HAP-1 (cell line): ENCODE results near the gene FRYL.
"Not testable (repeated sequence)": the region's sequence is repeated elsewhere in the genome, so short reads cannot be mapped to it uniquely, and the experiment has no call there.

Experiments
- DNase-seq, 2 experiments: peaks; one replicate each; pipeline ENCODE4 v3.0.0-alpha.2; 2016 to 2020; ENCODE audit warnings: low spot score in 2 of 2
- H3K27me3 ChIP-seq: fragments of 250-450 bp; sonication (Bioruptor Pico); 2 replicates; pipeline ENCODE4 v1.5.1; 2020; ENCODE audit warnings: low read depth, mild to moderate bottlenecking, moderate library complexity
- H3K36me3 ChIP-seq: fragments of 250-450 bp; sonication (Bioruptor Pico); replicated peaks from 2 replicates; pipeline ENCODE4 v1.5.1; 2020; ENCODE audit warnings: mild to moderate bottlenecking
- H3K4me1 ChIP-seq: fragments of 250-450 bp; sonication (Bioruptor Pico); 2 replicates; pipeline ENCODE4 v1.5.1; 2020; ENCODE audit warnings: mild to moderate bottlenecking
- H3K4me3 ChIP-seq: fragments of 250-450 bp; sonication (Bioruptor Pico); 2 replicates; pipeline ENCODE4 v1.5.1; 2020; ENCODE audit warnings: mild to moderate bottlenecking, moderate library complexity
- H3K9me3 ChIP-seq: fragments of 250-450 bp; sonication (Bioruptor Pico); 2 replicates; pipeline ENCODE4 v1.5.1; 2020; ENCODE audit warnings: mild to moderate bottlenecking, moderate library complexity
- in situ Hi-C: fragments of 300-500 bp; cut with MboI; formaldehyde crosslinking; loops from 3 replicates; pipeline ENCODE4 v1.14.3; 2020; ENCODE audit warnings: low sequenced_read_pairs, inconsistent platforms, mixed read lengths

FRYL gene

DNA sequence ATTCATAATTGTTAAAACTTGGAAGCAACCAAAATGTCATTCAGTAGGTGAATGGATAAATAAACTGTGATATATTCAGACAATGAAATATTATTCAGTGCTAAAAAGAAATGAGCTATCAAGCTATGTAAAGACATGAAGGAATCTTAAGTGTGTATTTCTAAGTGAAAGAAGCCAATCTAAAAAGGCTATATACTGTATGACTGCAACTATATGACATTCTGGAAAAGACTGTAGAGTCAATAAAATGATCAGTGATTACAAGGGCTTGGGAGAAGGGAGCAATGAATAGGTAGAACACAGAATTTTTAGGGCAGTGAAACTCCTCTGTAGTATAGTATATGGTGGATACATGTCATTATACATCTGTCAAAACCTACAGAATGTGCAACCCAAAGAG, 139.9 kb downstream of the FRYL start:
- no peak for DNase-seq
- Histone ChIP-seq H3K4me1 (peaks cover 31% of the 10 kb centered on the region), H3K27me3 (no peaks in the 10 kb centered on the region), H3K4me3 (no peak overlapping the region), H3K36me3 (no peaks in the 10 kb centered on the region), H3K9me3 (no peaks in the 10 kb centered on the region)
- in situ Hi-C loops: no loop called here

DNA sequence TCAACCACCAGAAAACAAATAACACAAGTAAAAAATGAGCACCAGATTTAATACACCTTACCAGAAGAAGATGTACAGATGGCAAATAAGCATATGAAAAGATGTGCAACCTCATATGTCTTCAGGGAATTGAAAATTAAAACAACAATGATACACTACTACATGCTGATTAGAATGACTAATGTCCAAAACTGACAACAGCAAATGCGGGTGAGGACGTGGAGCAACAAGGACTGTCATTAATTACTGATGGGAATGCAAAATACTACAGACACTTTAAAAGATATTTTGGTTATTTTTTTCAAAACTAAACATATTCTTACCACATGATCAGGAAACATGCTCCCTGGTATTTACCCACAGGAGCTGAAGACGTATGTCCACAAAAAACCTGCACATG, 140.3 kb downstream of the FRYL start:
- H3K4me1 ChIP-seq: peaks cover 33% of the 10 kb centered on the region
- DNase-seq: no peak

DNA sequence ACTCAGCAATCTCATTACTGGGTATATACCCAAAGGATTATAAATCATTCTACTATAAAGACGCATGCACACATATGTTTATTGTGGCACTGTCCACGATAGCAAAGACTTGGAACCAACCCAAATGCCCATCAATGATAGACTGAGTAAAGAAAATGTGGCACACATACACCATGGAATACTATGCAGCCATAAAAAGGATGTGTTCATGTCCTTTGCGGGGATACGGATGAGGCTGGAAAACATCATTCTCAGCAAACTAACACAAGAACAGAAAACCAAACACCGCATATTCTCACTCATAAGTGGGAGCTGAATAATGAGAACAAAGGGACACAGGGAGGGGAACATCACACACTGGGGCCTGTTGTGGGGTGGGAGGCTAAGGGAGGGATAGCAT, 141.5 kb downstream of the FRYL start:
- peaks cover 43% of the 10 kb centered on the region for H3K4me1 ChIP-seq
- H3K27me3 ChIP-seq, H3K4me3 ChIP-seq, DNase-seq, H3K36me3 ChIP-seq, in situ Hi-C loops, H3K9me3 ChIP-seq: not testable (repeated sequence)

More for the DNA sequence above, 140.3 kb downstream of the FRYL start:
- H3K9me3 ChIP-seq: no peaks in the 10 kb centered on the region
- in situ Hi-C loops: no loop called here
- no peaks in the 10 kb centered on the region for H3K27me3 ChIP-seq
- H3K4me3 ChIP-seq: no peak overlapping the region
- no peaks in the 10 kb centered on the region for H3K36me3 ChIP-seq

DNA sequence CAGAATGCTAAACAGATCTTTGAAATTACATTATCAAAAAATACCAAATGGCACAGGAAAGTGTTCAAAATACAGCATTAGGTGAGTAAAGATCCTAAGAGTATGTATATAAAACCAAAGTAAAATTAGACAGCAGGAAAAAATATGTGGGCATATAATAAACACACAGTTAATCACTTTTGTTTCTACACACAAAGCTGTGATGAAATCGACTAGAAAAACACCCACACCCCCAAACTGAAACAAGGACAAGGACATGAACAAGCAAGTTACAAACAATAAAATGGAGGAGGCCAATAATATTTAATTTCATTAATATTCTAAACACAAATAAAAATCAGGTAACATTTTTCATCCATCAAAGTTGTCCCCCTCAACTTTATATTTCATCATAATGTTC, 143.2 kb downstream of the FRYL start:
- no peaks in the 10 kb centered on the region for H3K36me3 ChIP-seq
- peaks cover 44% of the 10 kb centered on the region for H3K4me1 ChIP-seq
- no peak overlapping the region for H3K4me3 ChIP-seq
- H3K9me3 ChIP-seq: no peaks in the 10 kb centered on the region
- in situ Hi-C loops: no loop called here
- H3K27me3 ChIP-seq: no peaks in the 10 kb centered on the region
- no peak for DNase-seq

DNA sequence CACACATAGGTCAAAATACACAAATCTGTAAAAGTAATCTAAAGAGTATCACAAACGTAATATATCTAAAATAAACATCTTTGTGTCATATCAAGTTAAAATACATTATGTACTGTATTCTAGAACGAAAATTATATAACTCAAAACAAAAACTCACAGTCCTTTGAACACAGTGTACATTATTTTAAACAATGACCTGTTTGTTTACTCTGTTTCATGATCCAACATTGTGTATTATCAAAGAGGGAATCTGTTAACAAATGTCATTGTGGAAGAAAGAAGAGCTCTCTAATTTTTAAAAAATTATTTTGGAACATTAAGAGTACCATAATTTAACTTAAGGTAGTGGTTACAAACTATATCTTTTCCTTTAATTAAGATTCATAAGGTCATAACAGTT, 144.1 kb downstream of the FRYL start:
- Histone ChIP-seq H3K9me3 (no peaks in the 10 kb centered on the region), H3K4me3 (no peak overlapping the region), H3K27me3 (no peaks in the 10 kb centered on the region), H3K36me3 (no peaks in the 10 kb centered on the region), H3K4me1 (peaks cover 34% of the 10 kb centered on the region)
- DNase-seq: no peak
- in situ Hi-C loops: no loop called here

DNA sequence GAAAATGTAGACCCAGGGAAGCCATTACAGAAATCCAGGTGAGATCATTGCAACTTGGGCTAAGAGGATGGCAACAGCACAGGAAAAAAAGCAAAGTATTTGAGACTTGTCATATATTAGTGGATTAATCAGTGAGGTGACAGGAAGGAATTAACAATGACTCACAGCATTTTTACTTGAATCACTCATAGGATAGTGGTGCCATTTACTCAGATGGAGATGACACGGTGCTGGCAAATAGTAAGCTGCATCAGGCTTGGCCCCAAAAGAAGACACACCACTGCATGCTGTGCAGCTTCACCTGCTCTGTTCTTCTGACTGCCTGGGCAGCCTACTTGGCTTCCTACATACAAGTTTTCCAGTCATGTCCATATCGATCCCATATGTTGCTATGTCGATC, 144.8 kb downstream of the FRYL start:
- in situ Hi-C loops: no loop called here
- DNase-seq: no peak
- Histone ChIP-seq H3K9me3 (no peaks in the 10 kb centered on the region), H3K4me1 (peaks cover 28% of the 10 kb centered on the region), H3K27me3 (no peaks in the 10 kb centered on the region), H3K36me3 (no peaks in the 10 kb centered on the region), H3K4me3 (no peak overlapping the region)

DNA sequence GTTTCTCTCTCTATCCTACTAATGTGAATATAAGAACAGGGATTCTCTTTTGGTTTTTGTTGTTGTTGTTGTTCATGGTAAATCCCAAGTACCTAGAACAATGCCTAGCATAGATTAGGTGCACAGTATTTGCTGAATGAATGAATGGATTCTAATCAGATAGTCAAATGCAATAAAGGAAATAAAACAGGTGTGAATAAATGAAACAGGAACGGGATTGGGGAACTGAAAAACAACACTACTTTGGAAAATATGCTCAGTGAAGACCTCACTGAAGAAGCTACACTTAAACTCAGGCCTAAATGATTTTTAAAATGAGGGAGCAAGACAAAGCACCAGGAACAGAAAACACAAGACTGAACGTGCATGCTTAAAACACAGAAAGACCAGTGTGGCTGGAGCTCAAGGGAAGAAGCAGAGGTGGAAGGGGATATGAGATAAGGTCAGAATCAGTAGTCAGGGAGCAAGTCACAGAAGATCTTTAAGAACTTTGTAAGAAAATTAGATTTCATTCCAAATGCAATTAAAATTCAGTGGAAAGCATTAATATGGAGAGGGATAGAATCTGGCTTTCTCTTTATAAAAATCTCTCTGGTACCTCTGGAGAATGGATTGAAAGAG, 145.3 kb downstream of the FRYL start:
- Histone ChIP-seq H3K4me3 (no peak overlapping the region), H3K36me3 (no peaks in the 10 kb centered on the region), H3K4me1 (peaks cover 22% of the 10 kb centered on the region), H3K27me3 (no peaks in the 10 kb centered on the region), H3K9me3 (no peaks in the 10 kb centered on the region)
- DNase-seq: no peak
- in situ Hi-C loops: no loop called here

DNA sequence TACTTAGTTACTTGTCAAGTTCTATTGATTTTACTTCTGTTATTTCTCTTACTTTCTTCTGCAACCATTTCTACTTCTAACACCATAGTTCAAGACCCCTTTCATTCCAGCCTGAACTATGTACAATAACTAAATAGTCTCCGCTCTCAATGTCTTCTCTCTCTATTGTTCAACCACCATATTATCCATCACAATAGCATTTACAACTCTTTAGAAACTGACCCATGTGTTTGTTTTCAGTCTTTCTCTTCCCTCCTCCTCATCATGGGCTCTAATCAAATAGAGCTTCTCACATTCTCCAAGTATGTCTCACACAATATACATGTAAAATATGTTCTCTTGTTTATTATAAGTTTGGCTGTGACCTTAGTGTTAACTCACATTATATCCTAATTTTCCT, 146.4 kb downstream of the FRYL start:
- H3K36me3 ChIP-seq: no peaks in the 10 kb centered on the region
- H3K9me3 ChIP-seq: no peaks in the 10 kb centered on the region
- H3K4me1 ChIP-seq: peaks cover 19% of the 10 kb centered on the region
- in situ Hi-C loops: no loop called here
- DNase-seq: peak in 1 of 2 experiments; percentile 95
- H3K4me3 ChIP-seq: no peak overlapping the region
- no peaks in the 10 kb centered on the region for H3K27me3 ChIP-seq

DNA sequence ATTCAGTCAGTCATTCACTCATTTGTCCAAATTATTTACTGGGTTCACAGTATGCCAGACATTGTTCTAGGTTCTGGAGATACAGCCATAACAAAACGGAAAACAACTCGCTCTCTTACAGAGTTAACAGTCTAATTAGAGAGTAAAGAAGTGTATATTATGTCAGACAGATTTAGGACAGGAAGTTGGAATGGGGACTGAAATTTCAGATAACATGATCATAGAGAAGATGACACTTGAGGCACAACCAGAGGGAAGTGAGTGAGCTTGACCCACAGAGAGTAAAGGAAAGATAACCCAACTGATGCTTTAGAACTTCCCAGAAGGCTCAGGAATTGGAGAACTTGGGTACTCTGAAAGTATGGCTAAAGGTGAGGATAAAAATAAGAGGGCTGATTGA, 150.6 kb downstream of the FRYL start:
- Histone ChIP-seq H3K4me3 (no peak overlapping the region), H3K27me3 (no peaks in the 10 kb centered on the region), H3K36me3 (no peaks in the 10 kb centered on the region), H3K9me3 (no peaks in the 10 kb centered on the region), H3K4me1 (peaks cover 16% of the 10 kb centered on the region)
- no peak for DNase-seq
- in situ Hi-C loops: no loop called here

DNA sequence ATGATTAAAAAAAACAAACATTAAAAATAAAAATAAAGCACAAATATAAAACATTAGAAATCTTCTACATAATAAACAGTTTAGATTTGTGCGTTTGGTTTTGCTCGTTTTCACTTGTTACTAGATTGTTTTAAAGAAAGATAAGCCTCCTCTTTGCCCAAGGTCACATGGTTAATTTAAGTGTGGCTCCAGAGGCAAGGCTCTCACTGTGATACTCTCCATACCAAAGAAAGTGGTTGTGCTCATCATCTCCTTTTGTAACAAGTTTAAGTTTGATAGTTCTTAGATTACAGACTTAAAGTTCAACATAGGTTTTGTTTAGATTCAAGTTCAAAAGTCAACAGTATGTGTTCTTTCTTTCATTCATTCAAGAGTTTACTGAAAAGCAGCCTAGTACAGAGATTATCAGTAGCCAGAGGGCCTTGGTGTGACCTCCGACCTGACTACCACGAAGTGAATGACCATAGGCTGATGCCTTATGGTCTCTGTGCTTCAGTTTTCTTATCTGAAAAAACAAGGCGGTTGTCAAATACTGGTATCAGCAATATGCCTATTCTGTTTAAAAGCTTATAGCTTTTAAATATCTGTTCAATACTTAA, 156.8 kb downstream of the FRYL start:
- Histone ChIP-seq H3K9me3 (no peaks in the 10 kb centered on the region), H3K27me3 (no peaks in the 10 kb centered on the region), H3K4me1 (no peaks in the 10 kb centered on the region), H3K36me3 (0 out of 2 replicates have a peak, but pooled peaks cover 2% of the 10 kb centered on the region), H3K4me3 (no peak overlapping the region)
- no peak for DNase-seq
- in situ Hi-C loops: no loop called here

DNA sequence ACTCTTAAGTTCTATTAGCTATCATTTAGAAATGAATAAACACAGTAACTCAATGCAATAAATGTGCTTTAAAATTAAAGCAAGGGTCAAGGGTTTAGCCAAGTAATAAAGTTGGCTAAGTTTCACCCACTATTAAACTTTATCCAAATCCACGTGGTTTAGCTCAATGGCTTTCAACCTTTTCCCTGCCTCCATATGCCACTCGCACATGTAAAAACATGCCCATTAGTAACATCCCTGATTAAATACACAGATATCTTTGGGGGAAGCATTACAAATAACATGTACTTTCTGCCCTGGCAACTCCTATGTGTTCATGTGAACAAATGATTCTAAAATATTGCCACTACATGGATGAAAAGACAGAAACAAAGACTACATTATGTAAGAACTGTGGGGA, 159.2 kb downstream of the FRYL start:
- no peaks in the 10 kb centered on the region for H3K4me1 ChIP-seq
- in situ Hi-C loops: no loop called here
- 0 out of 2 replicates have a peak, but pooled peaks cover 2% of the 10 kb centered on the region for H3K36me3 ChIP-seq
- no peaks in the 10 kb centered on the region for H3K9me3 ChIP-seq
- no peak overlapping the region for H3K4me3 ChIP-seq
- no peak for DNase-seq
- H3K27me3 ChIP-seq: no peaks in the 10 kb centered on the region

DNA sequence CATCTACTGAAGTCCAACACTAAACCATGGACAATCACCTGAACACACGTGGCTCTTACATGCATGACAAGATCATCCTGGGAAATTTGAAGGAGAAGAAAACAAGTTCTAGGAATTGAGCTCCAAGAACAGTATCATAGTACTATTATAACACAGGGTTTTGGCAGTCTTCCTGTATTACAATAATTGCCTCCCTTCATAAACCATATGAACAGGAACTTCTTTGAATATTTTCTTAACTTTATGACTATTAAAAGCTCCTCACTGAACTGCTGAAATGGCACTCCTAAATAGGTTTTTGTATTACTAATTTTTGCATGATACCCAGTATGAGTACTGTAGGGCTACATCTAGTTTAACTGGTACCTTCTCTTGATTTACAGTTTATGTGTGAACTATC, 160.0 kb downstream of the FRYL start:
- H3K4me3 ChIP-seq: no peak overlapping the region
- H3K27me3 ChIP-seq: no peaks in the 10 kb centered on the region
- no peaks in the 10 kb centered on the region for H3K9me3 ChIP-seq
- 0 out of 2 replicates have a peak, but pooled peaks cover 2% of the 10 kb centered on the region for H3K36me3 ChIP-seq
- no peak for DNase-seq
- in situ Hi-C loops: no loop called here
- no peaks in the 10 kb centered on the region for H3K4me1 ChIP-seq

DNA sequence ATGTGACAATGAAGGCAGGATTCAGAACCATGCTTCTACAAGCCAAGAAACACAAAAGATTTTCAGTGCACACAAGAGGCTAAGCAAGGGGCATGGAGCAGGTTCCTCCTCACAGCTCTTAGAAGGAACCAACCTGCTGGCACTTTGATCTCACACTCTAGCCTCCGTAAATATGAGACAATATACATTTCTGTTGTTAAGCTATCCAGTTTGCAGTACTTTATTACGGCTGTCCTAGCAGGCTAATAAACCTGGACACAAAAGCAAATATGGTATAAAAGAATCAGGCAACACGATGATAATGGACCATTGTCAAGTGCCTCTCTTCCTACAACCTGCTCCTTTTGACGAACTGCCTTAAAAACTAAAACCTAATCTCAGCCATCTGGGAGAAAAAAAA, 175.6 kb downstream of the FRYL start:
- H3K4me3 ChIP-seq: no peak overlapping the region
- in situ Hi-C loops: no loop called here
- H3K4me1 ChIP-seq: peaks cover 26% of the 10 kb centered on the region
- no peaks in the 10 kb centered on the region for H3K36me3 ChIP-seq
- H3K9me3 ChIP-seq: no peaks in the 10 kb centered on the region
- H3K27me3 ChIP-seq: no peaks in the 10 kb centered on the region
- DNase-seq: peak in 1 of 2 experiments; percentile 47

DNA sequence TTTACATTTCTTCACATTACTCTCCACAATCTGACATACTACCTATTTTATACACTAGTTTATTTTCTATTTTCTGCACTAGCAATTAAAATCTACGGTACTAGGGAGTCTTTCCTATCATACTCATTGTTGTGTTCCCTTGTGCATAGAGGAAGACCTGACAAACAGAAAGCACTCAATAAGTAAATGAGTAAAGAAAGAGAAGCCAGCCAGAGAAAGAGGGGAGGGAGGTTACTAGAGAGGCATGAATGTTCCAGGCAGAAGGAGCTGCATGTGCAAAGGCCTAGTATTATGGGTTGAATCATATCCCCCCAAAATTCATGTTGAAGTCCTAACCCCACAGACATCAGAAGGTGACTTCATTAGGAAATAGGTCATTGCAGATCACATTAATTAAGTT, 176.0 kb downstream of the FRYL start:
- H3K4me1 ChIP-seq: peaks cover 26% of the 10 kb centered on the region
- no peaks in the 10 kb centered on the region for H3K9me3 ChIP-seq
- DNase-seq: no peak
- in situ Hi-C loops: no loop called here
- no peaks in the 10 kb centered on the region for H3K36me3 ChIP-seq
- H3K27me3 ChIP-seq: no peaks in the 10 kb centered on the region
- no peak overlapping the region for H3K4me3 ChIP-seq
